ENCODE measurements around the gene LOXL1.

DNA sequence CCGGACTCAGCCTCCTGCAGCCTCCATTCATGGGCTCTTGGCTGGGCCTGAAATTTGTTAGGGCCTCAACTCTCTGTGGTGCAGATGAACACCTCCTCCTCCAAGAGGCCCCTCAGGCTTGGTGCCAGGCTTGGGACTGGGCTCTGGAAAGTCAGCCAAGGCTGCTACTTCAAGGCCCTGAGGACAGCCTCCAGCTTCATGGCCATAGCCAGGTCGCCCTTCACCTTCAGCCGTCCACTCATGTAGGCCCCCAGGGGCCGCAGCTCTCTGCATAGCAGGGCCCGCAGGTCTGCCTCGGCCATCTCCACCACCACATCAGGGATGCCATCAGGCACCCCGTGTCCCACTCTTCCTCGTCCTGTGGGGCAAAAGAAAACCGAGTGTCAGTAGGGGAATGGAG lies 57.5 kb downstream of the LOXL1 start:
- no peak for TF ChIP-seq JUND (IDR thresholded peaks at IDR 0.05)
- TF ChIP-seq, protein P1, sequence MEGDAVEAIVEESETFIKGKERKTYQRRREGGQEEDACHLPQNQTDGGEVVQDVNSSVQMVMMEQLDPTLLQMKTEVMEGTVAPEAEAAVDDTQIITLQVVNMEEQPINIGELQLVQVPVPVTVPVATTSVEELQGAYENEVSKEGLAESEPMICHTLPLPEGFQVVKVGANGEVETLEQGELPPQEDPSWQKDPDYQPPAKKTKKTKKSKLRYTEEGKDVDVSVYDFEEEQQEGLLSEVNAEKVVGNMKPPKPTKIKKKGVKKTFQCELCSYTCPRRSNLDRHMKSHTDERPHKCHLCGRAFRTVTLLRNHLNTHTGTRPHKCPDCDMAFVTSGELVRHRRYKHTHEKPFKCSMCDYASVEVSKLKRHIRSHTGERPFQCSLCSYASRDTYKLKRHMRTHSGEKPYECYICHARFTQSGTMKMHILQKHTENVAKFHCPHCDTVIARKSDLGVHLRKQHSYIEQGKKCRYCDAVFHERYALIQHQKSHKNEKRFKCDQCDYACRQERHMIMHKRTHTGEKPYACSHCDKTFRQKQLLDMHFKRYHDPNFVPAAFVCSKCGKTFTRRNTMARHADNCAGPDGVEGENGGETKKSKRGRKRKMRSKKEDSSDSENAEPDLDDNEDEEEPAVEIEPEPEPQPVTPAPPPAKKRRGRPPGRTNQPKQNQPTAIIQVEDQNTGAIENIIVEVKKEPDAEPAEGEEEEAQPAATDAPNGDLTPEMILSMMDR (IDR thresholded peaks at IDR 0.05) = no peak
- TF ChIP-seq EP300 (IDR thresholded peaks at IDR 0.05; ENCODE audit: borderline replicate concordance in 1 of 2, low read depth in 1 of 2, low read length in 1 of 2) = no peak
- TF ChIP-seq FOXJ3 (CRISPR knock-in tag; IDR thresholded peaks at IDR 0.05) = no peak
- no peak for TF ChIP-seq USF2 (IDR thresholded peaks at IDR 0.05; ENCODE audit: borderline replicate concordance, low read depth, low read length)
- TF ChIP-seq TAF1 (IDR thresholded peaks at IDR 0.05; ENCODE audit: borderline replicate concordance, low read depth, low read length) = no peak
- no peak for TF ChIP-seq POLR2AphosphoS5 (IDR thresholded peaks at IDR 0.05; ENCODE audit: low read depth, low read length)
- TF ChIP-seq NFIC (IDR thresholded peaks at IDR 0.05; ENCODE audit: borderline replicate concordance) = no peak
